ENCODE results near the gene COX5A. TPM values are rescaled to one million over a fixed set of nuclear protein-coding genes. Genes with fewer than 3 reads are reported as not detected.

Gene COX5A
- total RNA-seq, 2 experiments from 2014 or later, result 40.7 to 44.2 TPM

- H3K4me1 ChIP-seq (ENCODE audit: insufficient read depth, low read length), result peaks cover 56% of the 10 kb centered on the region
- DNase-seq (no peak), ATAC-seq (ENCODE audit: poor library complexity) (no peak)
- peak overlapping the region; percentile 93 to 94 for H3K27ac ChIP-seq (ENCODE audit: low read depth in 1 of 2, low read length in 2 of 2)
- POLR2A ChIA-PET, result interaction anchor here (1.0 to 1.8 kb wide), 4 partner anchors 17 to 34 kb away, joined by 3 to 8 read pairs (median 6); partner anchors contain the start of genes FAM219B, MPI and ULK3
- H3K4me1 Mint-ChIP-seq (ENCODE audit: low read depth), result peaks cover 50% of the 10 kb centered on the region
- H3K36me3 Mint-ChIP-seq (ENCODE audit: low read depth), result peaks cover 26% of the 10 kb centered on the region
- CTCF ChIA-PET, result interaction anchor here (1.1 to 1.5 kb wide), 2 partner anchors 29 to 79 kb away, joined by 3 to 4 read pairs; partner anchors contain the start of gene ULK3
- intact Hi-C loops (cut with DNase I, micrococcal nuclease), result loop anchor here (1.0 to 2.0 kb wide), 6 partner anchors 17 to 64 kb away; partner anchors contain the start of genes ULK3 (in 2 of the 2), FAM219B (in 1 of the 2) and MPI (in 1 of the 2)
- H3K4me3 ChIP-seq (ENCODE audit: low read length), result peak overlapping the region; percentile 65
- H3K27me3 ChIP-seq (ENCODE audit: control insufficient read depth in 1 of 2, insufficient read depth in 2 of 2, low read length in 2 of 2), result no peaks in the 10 kb centered on the region
- H3K27ac Mint-ChIP-seq, result peak overlapping the region; percentile 90
- H3K9me3 ChIP-seq (ENCODE audit: control insufficient read depth in 1 of 2, insufficient read depth in 1 of 2, low read length in 2 of 2), result no peaks in the 10 kb centered on the region
- TF ChIP-seq CTCF (IDR thresholded peaks at IDR 0.05), result no peak
- H3K27me3 Mint-ChIP-seq, result no peaks in the 10 kb centered on the region
- peak overlapping the region; percentile 94 for H3K4me3 Mint-ChIP-seq
- H3K9me3 Mint-ChIP-seq, result no peaks in the 10 kb centered on the region
- peaks cover 6% of the 10 kb centered on the region for H3K36me3 ChIP-seq (ENCODE audit: insufficient read depth, low read length)
Measured at GRCh38 chr15:74872702-74873035, 65.2 kb downstream of the COX5A start.

- Histone ChIP-seq H3K4me3 (ENCODE audit: low read length) (no peak overlapping the region), H3K9me3 (ENCODE audit: control insufficient read depth in 1 of 2, insufficient read depth in 1 of 2, low read length in 2 of 2) (no peaks in the 10 kb centered on the region), H3K36me3 (ENCODE audit: insufficient read depth, low read length) (peaks cover 13% of the 10 kb centered on the region), H3K27me3 (ENCODE audit: control insufficient read depth in 1 of 2, insufficient read depth in 2 of 2, low read length in 2 of 2) (no peaks in the 10 kb centered on the region), H3K27ac (ENCODE audit: low read depth in 1 of 2, low read length in 2 of 2) (peak overlapping the region; percentile 21 to 66), H3K4me1 (ENCODE audit: insufficient read depth, low read length) (peaks cover 76% of the 10 kb centered on the region)
- DNase-seq (peak in 1 of 14 experiments; percentile 2), ATAC-seq (ENCODE audit: poor library complexity) (no peak)
- Mint-ChIP-seq H3K27me3 (no peaks in the 10 kb centered on the region), H3K27ac (peak overlapping the region; percentile 72), H3K4me1 (ENCODE audit: low read depth) (peaks cover 69% of the 10 kb centered on the region), H3K36me3 (ENCODE audit: low read depth) (peaks cover 41% of the 10 kb centered on the region), H3K4me3 (peak overlapping the region; percentile 86), H3K9me3 (no peaks in the 10 kb centered on the region)
- intact Hi-C loops (cut with DNase I, micrococcal nuclease), result no loop called here
- no peak for TF ChIP-seq CTCF (IDR thresholded peaks at IDR 0.05)
- CTCF ChIA-PET, result interaction anchor here (0.8 to 2.0 kb wide), 8 partner anchors 13 to 83 kb away, joined by 3 to 8 read pairs (median 4); partner anchors contain the start of genes FAM219B and ULK3
- POLR2A ChIA-PET, result interaction anchor here (0.7 to 2.2 kb wide), 10 partner anchors 11 to 331 kb away, joined by 3 to 12 read pairs (median 4); partner anchors contain the start of genes C15orf39, CLK3 and ULK3
Measured at GRCh38 chr15:74870436-74871215, 67.2 kb downstream of the COX5A start.

Other genes with a start within 250 kb of the COX5A start
- 10 to 100 TPM; 11.0 to 11.1 TPM for gene EDC3, start 242.0 kb downstream of the COX5A start, total RNA-seq
- not detected for gene CYP1A1, start 212.5 kb downstream of the COX5A start, total RNA-seq
- not detected for gene CYP1A2, start 189.2 kb downstream of the COX5A start, total RNA-seq
- 100 to 1,000 TPM; 114 to 118 TPM for gene CSK, start 156.0 kb downstream of the COX5A start, total RNA-seq
- gene LMAN1L, start 125.2 kb downstream of the COX5A start, total RNA-seq, result under 1 TPM; 0.56 to 0.93 TPM
- gene CPLX3, start 111.4 kb downstream of the COX5A start, total RNA-seq, result under 1 TPM; 0.16 to 0.53 TPM
- gene ULK3, start 94.9 kb downstream of the COX5A start, total RNA-seq, result 10 to 100 TPM; 37.8 to 38.9 TPM
- gene SCAMP2, start 64.7 kb downstream of the COX5A start, total RNA-seq, result 10 to 100 TPM; 56.1 to 56.9 TPM
- 10 to 100 TPM; 28.9 to 30.3 TPM for gene MPI, start 48.0 kb downstream of the COX5A start, total RNA-seq
- gene FAM219B, start 31.2 kb downstream of the COX5A start, total RNA-seq, result 10 to 100 TPM; 21.5 to 26.8 TPM
- under 1 TPM; 0.14 to 0.45 TPM for gene RPP25, start 18.7 kb upstream of the COX5A start, total RNA-seq
- gene SCAMP5, start 57.5 kb upstream of the COX5A start, total RNA-seq, result 1 to 10 TPM; 5.7 to 6.4 TPM
- 1 to 10 TPM; 5.5 to 5.8 TPM for gene PPCDC, start 85.5 kb upstream of the COX5A start, total RNA-seq